ENCODE results near the gene FRMD4A. TPM values are rescaled to one million over a fixed set of nuclear protein-coding genes. Genes with fewer than 3 reads are reported as not detected.

The FRMD4A gene
- total and polyA plus RNA-seq, 7 donors: 2.9 to 9.1 (median 6.2) TPM

- 68 to 77% (median 76%) methylated on average over 6 of the region's 6 CpGs for WGBS, 3 donors
- H3K36me3 ChIP-seq (ENCODE audit: insufficient read depth in 1 of 2, low read depth in 1 of 2): no peaks in the 10 kb centered on the region
- no peak for TF ChIP-seq CTCF (IDR thresholded peaks at IDR 0.05)
- no peaks in the 10 kb centered on the region for H3K4me1 ChIP-seq
- no peak overlapping the region for H3K27ac ChIP-seq
- DNase-seq (no peak), ATAC-seq (no peak)
- H3K4me3 ChIP-seq: no peak overlapping the region
- intact Hi-C loops (cut with DNase I): no loop called here
- peaks cover 0 to 6% (median 1%) of the 10 kb centered on the region in 3 donors for H3K27me3 ChIP-seq (ENCODE audit: insufficient read depth in 3 of 3, low read length in 2 of 3)
- H3K9me3 ChIP-seq: no peaks in the 10 kb centered on the region
These were observed 144.5 kb downstream of the FRMD4A start for GRCh38 chr10:14186245-14186644.

- H3K36me3 ChIP-seq (ENCODE audit: insufficient read depth in 1 of 2, low read depth in 1 of 2): no peaks in the 10 kb centered on the region
- intact Hi-C loops (cut with DNase I): no loop called here
- no peak overlapping the region for H3K27ac ChIP-seq
- ATAC-seq (no peak), DNase-seq (no peak)
- no peaks in the 10 kb centered on the region for H3K9me3 ChIP-seq
- no peak for TF ChIP-seq CTCF (IDR thresholded peaks at IDR 0.05)
- H3K4me3 ChIP-seq: no peak overlapping the region
- 62 to 69% (median 66%) methylated on average over 7 of the region's 7 CpGs for WGBS, 3 donors
- no peaks in the 10 kb centered on the region for H3K4me1 ChIP-seq
- peaks cover 0 to 6% (median 1%) of the 10 kb centered on the region in 3 donors for H3K27me3 ChIP-seq (ENCODE audit: insufficient read depth in 3 of 3, low read length in 2 of 3)
These were observed 145.2 kb downstream of the FRMD4A start for GRCh38 chr10:14185316-14186045.

GRCh38 chr10:14184841-14185315 lies 145.8 kb downstream of the FRMD4A start:
- intact Hi-C loops (cut with DNase I): no loop called here
- 87 to 92% (median 90%) methylated on average over 11 of the region's 11 CpGs for WGBS, 3 donors
- DNase-seq (no peak), ATAC-seq (no peak)
- Histone ChIP-seq H3K4me1 (no peaks in the 10 kb centered on the region), H3K9me3 (no peaks in the 10 kb centered on the region), H3K36me3 (ENCODE audit: insufficient read depth in 1 of 2, low read depth in 1 of 2) (no peaks in the 10 kb centered on the region), H3K4me3 (no peak overlapping the region), H3K27me3 (ENCODE audit: insufficient read depth in 3 of 3, low read length in 2 of 3) (peaks cover 0 to 6% (median 1%) of the 10 kb centered on the region in 3 donors), H3K27ac (no peak overlapping the region)
- no peak for TF ChIP-seq CTCF (IDR thresholded peaks at IDR 0.05)

GRCh38 chr10:14182781-14183180 lies 147.9 kb downstream of the FRMD4A start:
- WGBS, 3 donors: 70 to 84% (median 81%) methylated on average over 4 of the region's 4 CpGs
- Histone ChIP-seq H3K27me3 (ENCODE audit: insufficient read depth in 3 of 3, low read length in 2 of 3) (peaks cover 0 to 6% (median 1%) of the 10 kb centered on the region in 3 donors), H3K4me3 (no peak overlapping the region), H3K36me3 (ENCODE audit: insufficient read depth in 1 of 2, low read depth in 1 of 2) (no peaks in the 10 kb centered on the region), H3K27ac (no peak overlapping the region), H3K9me3 (no peaks in the 10 kb centered on the region), H3K4me1 (no peaks in the 10 kb centered on the region)
- ATAC-seq (no peak), DNase-seq (no peak)
- TF ChIP-seq CTCF (IDR thresholded peaks at IDR 0.05): no peak
- intact Hi-C loops (cut with DNase I): no loop called here

Measured in psoas muscle (tissue), 8 donors.